NCI-H146 treated with DMSO at 0.1 percent for 48 hours (cell line): ENCODE results near the gene MAPKAPK2.
"Not testable (repeated sequence)": the region's sequence is repeated elsewhere in the genome, so short reads cannot be mapped to it uniquely, and the experiment has no call there.

Source experiments
- DNase-seq: peaks from one replicate; lab custom pipeline; 2025; ENCODE audit not compliant: unreplicated experiment; lab: John Stamatoyannopoulos, UW

The MAPKAPK2 gene

DNA sequence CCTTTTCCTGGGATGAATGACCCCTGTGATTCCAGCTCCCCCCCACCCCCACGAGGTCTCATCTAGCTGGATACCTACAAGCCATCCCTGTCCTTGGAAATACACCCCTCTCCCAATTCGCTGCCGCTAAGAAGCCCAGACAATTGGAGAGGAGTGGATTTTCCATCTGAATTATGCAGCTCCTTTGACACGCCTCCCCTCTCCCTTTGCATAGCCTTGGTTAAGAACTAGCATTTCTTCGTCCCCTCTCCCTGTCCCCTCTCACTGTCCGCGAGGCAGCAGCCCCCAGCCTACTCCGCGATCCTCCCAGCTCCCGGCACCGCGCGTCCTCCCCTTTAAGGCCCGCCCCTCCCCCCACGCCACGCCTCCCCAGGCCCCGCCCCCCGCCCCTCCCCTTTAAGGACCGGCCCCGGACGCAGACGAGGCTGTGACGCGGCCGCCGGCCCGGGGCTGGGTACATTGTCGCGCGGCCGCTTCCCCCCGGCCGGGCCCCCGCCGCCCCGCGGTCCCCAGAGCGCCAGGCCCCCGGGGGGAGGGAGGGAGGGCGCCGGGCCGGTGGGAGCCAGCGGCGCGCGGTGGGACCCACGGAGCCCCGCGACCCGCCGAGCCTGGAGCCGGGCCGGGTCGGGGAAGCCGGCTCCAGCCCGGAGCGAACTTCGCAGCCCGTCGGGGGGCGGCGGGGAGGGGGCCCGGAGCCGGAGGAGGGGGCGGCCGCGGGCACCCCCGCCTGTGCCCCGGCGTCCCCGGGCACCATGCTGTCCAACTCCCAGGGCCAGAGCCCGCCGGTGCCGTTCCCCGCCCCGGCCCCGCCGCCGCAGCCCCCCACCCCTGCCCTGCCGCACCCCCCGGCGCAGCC, at the start of gene MAPKAPK2:
Gene MAPKAPK2, plus strand, starts transcription at position 428 of the 856 bp plus-strand sequence. Its CDS starts 325 bp downstream, at position 753.
- DNase-seq: peak; percentile 25

- peak; percentile 87 for DNase-seq
Observed at GRCh38 chr1:206635080-206635977, 49.4 kb upstream of the MAPKAPK2 start, which contains the start of gene DYRK3. Gene DYRK3 (plus strand): TSS chr1:206635536. CDS start chr1:206635704, 168 bp downstream.

GRCh38 chr1:206635978-206636345, 48.7 kb upstream of the MAPKAPK2 start:
- no peak for DNase-seq

DNA sequence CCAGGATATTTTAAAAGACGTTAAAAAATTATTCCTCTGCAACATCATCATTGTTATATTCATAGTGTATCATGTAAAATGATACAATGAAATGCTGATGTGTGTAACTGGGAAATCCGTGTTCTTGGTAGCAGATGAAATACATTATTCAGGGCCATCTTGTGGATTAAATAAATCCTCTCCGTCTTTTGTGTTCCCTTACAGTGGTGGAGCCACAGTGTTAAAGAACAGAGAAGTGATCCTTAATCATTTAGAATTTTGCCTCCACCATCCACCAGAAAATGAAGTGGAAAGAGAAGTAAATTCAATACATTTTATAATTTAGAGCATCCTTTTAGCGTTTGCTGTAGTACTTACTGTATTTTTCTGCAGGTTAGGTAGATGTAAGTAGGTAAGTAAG, 48.0 kb upstream of the MAPKAPK2 start:
- no peak for DNase-seq

DNA sequence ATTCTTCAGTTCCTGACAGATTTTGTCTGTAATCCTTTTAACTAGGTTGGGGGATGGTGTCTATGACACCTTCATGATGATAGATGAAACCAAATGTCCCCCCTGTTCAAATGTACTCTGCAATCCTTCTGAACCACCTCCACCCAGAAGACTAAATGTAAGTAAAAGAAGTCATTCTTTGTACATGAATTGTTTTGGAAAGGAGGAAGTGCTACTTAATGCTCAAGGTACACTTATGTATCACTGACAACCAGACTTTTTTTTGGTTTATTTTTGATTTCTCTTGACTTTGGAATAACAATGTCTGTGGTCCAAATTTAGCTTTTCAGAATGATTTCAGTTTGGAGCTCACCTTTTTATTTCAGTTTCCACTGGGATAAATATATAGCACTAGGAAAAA, 47.1 kb upstream of the MAPKAPK2 start:
- DNase-seq: no peak

GRCh38 chr1:206642074-206642473, 42.6 kb upstream of the MAPKAPK2 start:
- not testable (repeated sequence) for DNase-seq

DNA sequence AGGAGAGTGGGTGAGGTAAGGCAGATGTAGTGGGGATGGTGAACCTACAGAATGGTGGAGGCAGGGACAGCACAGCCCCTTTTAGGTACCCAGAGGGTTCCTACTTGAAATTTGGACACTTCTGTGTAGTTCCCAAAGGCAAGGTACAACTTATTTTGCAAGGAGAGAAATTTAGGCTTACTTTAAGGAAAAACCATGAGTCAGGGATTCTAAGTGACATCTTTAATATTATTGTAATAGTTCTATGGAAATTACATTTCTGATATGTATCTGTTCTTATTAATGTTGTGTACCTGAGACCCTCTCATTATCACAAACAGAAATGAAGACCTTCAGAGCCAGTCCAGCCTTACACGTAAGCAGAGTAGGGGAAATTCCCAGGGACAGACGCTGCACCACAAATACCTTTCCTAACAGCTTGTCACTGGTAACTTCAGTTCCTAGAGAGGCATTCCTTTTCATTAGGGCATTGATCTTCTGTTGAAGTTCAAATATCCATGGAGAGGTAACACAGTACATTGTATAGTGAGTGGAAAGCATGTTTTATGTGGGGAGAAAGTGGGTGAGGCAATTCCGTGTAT, 41.5 kb upstream of the MAPKAPK2 start:
- DNase-seq: no peak

GRCh38 chr1:206646504-206646903, 38.2 kb upstream of the MAPKAPK2 start:
- no peak for DNase-seq

DNA sequence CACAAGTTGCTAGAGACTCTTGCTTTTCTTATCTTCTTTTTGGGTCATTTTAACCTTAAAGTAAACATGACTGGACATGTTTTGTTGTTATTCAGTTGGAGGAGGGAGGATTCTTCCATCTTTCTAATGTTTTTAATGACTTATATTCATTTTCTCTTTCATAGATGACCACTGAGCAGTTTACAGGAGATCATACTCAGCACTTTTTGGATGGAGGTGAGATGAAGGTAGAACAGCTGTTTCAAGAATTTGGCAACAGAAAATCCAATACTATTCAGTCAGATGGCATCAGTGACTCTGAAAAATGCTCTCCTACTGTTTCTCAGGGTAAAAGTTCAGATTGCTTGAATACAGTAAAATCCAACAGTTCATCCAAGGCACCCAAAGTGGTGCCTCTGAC, 37.5 kb upstream of the MAPKAPK2 start:
- no peak for DNase-seq

- no peak for DNase-seq
Observed at GRCh38 chr1:206649261-206649921, 35.3 kb upstream of the MAPKAPK2 start.

GRCh38 chr1:206651014-206651413, 33.7 kb upstream of the MAPKAPK2 start:
- no peak for DNase-seq

- no peak for DNase-seq
Observed at GRCh38 chr1:206651958-206652890, 32.5 kb upstream of the MAPKAPK2 start.

DNA sequence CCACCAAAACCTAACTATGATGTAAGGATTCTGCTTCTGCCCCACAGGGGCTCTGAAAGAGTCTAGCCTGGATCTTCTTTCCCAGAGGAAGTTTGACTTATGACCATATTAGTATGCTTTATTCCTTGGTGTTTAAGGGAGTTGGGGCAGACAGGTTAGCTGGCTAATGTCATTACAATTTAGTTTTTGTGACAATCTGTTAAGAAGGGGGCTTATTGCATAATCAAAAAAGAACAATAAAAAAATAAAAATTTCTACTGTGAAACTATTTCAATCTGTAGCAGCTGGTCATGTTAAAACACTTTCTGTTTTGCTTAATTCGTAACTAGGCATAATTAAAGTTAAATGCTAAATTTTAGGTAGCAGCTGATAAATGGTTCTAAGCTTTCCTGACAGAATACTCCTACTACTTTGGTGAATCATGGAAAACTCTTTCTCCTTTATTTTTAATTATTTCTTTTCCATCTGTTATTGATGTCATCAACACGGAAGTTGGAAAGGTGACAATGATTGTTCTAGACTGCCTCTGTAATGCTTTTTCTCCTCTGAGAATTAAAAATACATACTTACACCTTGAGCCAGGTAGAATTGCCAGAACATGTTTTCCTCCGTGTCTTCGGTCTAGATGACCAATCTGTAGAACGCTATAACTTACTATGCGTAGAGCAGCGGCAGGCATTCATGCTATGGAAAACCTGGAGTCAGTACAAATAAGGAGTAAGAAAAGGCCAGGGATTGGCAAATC, 30.8 kb upstream of the MAPKAPK2 start:
- no peak for DNase-seq

- no peak for DNase-seq
Observed at GRCh38 chr1:206654828-206655227, 29.9 kb upstream of the MAPKAPK2 start.

- no peak for DNase-seq
Observed at GRCh38 chr1:206655471-206655882, 29.2 kb upstream of the MAPKAPK2 start.

GRCh38 chr1:206656936-206657335, 27.8 kb upstream of the MAPKAPK2 start:
- DNase-seq: no peak

DNA sequence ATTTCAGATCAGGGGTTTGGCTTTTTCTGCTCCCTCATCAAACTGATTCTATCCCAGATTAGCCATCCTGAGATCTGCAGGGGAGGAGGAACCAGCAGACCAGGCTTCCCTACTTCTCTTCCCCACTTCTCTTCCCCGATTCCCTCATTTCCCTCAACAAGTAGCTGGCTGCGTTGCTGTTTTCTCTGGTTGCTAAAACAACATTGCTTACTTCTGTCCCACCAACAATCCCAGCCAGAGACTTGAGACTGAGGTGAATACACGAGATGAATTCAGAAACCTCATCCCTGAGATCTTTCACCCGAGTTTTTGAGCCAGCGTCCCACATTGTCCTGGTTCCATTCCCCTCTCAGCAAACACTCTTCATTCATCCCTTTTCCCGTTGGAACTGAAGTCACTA, 27.0 kb upstream of the MAPKAPK2 start:
- DNase-seq: no peak

GRCh38 chr1:206658264-206658980, 26.3 kb upstream of the MAPKAPK2 start:
- no peak for DNase-seq

GRCh38 chr1:206658981-206659273, 25.8 kb upstream of the MAPKAPK2 start:
- no peak for DNase-seq
